ENCODE measurements around the gene ACD.

GRCh38 chr16:67661101-67661761 is 1.2 kb upstream of the ACD start:
- TF ChIP-seq ZNF692 (tag by site-specific recombination; IDR thresholded peaks at IDR 0.05): no peak
- TF ChIP-seq ZNF76 (tag by site-specific recombination; IDR thresholded peaks at IDR 0.05; ENCODE audit: borderline replicate concordance, low read depth): no peak
- TF ChIP-seq, protein P1, sequence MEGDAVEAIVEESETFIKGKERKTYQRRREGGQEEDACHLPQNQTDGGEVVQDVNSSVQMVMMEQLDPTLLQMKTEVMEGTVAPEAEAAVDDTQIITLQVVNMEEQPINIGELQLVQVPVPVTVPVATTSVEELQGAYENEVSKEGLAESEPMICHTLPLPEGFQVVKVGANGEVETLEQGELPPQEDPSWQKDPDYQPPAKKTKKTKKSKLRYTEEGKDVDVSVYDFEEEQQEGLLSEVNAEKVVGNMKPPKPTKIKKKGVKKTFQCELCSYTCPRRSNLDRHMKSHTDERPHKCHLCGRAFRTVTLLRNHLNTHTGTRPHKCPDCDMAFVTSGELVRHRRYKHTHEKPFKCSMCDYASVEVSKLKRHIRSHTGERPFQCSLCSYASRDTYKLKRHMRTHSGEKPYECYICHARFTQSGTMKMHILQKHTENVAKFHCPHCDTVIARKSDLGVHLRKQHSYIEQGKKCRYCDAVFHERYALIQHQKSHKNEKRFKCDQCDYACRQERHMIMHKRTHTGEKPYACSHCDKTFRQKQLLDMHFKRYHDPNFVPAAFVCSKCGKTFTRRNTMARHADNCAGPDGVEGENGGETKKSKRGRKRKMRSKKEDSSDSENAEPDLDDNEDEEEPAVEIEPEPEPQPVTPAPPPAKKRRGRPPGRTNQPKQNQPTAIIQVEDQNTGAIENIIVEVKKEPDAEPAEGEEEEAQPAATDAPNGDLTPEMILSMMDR (tag by site-specific recombination; IDR thresholded peaks at IDR 0.05): no peak
- no peak for TF ChIP-seq TCF7L2 (IDR thresholded peaks at IDR 0.05; ENCODE audit: borderline replicate concordance, low read depth, low read length)
- no peak for TF ChIP-seq OSR2 (tag by site-specific recombination; IDR thresholded peaks at IDR 0.05)
- TF ChIP-seq ZFP41 (tag by site-specific recombination; IDR thresholded peaks at IDR 0.05; ENCODE audit: borderline replicate concordance): no peak
- no peak for TF ChIP-seq ZNF138 (tag by site-specific recombination; IDR thresholded peaks at IDR 0.05; ENCODE audit: borderline replicate concordance)
- TF ChIP-seq, protein P2, sequence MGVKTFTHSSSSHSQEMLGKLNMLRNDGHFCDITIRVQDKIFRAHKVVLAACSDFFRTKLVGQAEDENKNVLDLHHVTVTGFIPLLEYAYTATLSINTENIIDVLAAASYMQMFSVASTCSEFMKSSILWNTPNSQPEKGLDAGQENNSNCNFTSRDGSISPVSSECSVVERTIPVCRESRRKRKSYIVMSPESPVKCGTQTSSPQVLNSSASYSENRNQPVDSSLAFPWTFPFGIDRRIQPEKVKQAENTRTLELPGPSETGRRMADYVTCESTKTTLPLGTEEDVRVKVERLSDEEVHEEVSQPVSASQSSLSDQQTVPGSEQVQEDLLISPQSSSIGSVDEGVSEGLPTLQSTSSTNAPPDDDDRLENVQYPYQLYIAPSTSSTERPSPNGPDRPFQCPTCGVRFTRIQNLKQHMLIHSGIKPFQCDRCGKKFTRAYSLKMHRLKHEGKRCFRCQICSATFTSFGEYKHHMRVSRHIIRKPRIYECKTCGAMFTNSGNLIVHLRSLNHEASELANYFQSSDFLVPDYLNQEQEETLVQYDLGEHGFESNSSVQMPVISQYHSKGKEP (tag by site-specific recombination; IDR thresholded peaks at IDR 0.05): no peak
- TF ChIP-seq KLF1 (tag by site-specific recombination; IDR thresholded peaks at IDR 0.05): no peak
- TF ChIP-seq ZNF561 (tag by site-specific recombination; IDR thresholded peaks at IDR 0.05; ENCODE audit: borderline replicate concordance): no peak

Data from HEK293 (cell line).